Activated naive CD4-positive, alpha-beta T cell (primary cell): Measurements from ENCODE around the gene MSRB1.

Experiments used
- DNase-seq, 4 experiments: peaks; one replicate each; lab custom pipeline; 2025; lab: John Stamatoyannopoulos, UW

The MSRB1 gene

GRCh38 chr16:1895949-1896675 lies 46.9 kb downstream of the MSRB1 start:
- no peak for DNase-seq

GRCh38 chr16:1895068-1895467 lies 47.9 kb downstream of the MSRB1 start:
- DNase-seq = no peak

GRCh38 chr16:1890708-1891050 lies 52.3 kb downstream of the MSRB1 start:
- no peak for DNase-seq

- no peak for DNase-seq
These were observed 52.8 kb downstream of the MSRB1 start for GRCh38 chr16:1890024-1890707.
